SK-N-SH treated with all-trans-retinoic acid at 6 μM for 48 hours (cell line): Measurements from ENCODE around the gene MAGEA8.

Source experiments
- ATAC-seq: fragments of 200-7000 bp; cut with Tn5 transposase; 3 replicates; pipeline ENCODE4 v1.9.1; 2020; ENCODE audit warnings: mild to moderate bottlenecking, moderate library complexity
- ARNTL ChIP-seq: fragments of 450-650 bp; formaldehyde crosslinking; IDR thresholded peaks from 2 replicates; pipeline ENCODE4 v1.5.0; 2020; ENCODE audit warnings: low read depth, mild to moderate bottlenecking, moderate library complexity, borderline replicate concordance
- BACH2 ChIP-seq: fragments of 250-450 bp; sonication (Bioruptor Pico); IDR thresholded peaks from 2 replicates; pipeline ENCODE4 v1.9.0; 2021; ENCODE audit warnings: mild to moderate bottlenecking, borderline replicate concordance
- CREB5 ChIP-seq: fragments of 250-450 bp; sonication (Bioruptor Pico); IDR thresholded peaks from 2 replicates; pipeline ENCODE4 v1.5.1; 2020; ENCODE audit warnings: low read depth, mild to moderate bottlenecking, moderate library complexity
- CSDC2 ChIP-seq: fragments of 250-450 bp; sonication (Bioruptor Pico); IDR thresholded peaks from 2 replicates; pipeline ENCODE4 v1.5.0; 2020; ENCODE audit warnings: mild to moderate bottlenecking, moderate library complexity
- CSRNP3 ChIP-seq: fragments of 250-450 bp; sonication (Bioruptor Pico); IDR thresholded peaks from 2 replicates; pipeline ENCODE4 v1.5.1; 2021; ENCODE audit warnings: mild to moderate bottlenecking, moderate library complexity
- GLIS3 ChIP-seq: fragments of 250-450 bp; sonication (Bioruptor Pico); IDR thresholded peaks from 2 replicates; pipeline ENCODE4 v1.5.0; 2020; ENCODE audit warnings: mild to moderate bottlenecking, moderate library complexity
- OSR1 ChIP-seq: fragments of 250-450 bp; sonication (Bioruptor Pico); IDR thresholded peaks from 2 replicates; pipeline ENCODE4 v1.8.0; 2022; ENCODE audit warnings: moderate library complexity, mild to moderate bottlenecking, inconsistent platforms
- PATZ1 ChIP-seq: fragments of 250-450 bp; sonication (Bioruptor Pico); IDR thresholded peaks from 2 replicates; pipeline ENCODE4 v1.8.0; 2020; ENCODE audit warnings: mild to moderate bottlenecking, moderate library complexity, borderline replicate concordance
- POU6F1 ChIP-seq: fragments of 250-450 bp; sonication (Bioruptor Pico); IDR thresholded peaks from 2 replicates; pipeline ENCODE4 v1.8.0; 2021; ENCODE audit warnings: low read depth, mild to moderate bottlenecking, moderate library complexity, borderline replicate concordance
- PPARA ChIP-seq: fragments of 250-450 bp; sonication (Bioruptor Pico); IDR thresholded peaks from 2 replicates; pipeline ENCODE4 v1.5.0; 2020; ENCODE audit warnings: mild to moderate bottlenecking, borderline replicate concordance
- RARB ChIP-seq: fragments of 250-450 bp; sonication (Bioruptor Pico); IDR thresholded peaks from 2 replicates; pipeline ENCODE4 v1.8.0; 2021; ENCODE audit warnings: mild to moderate bottlenecking, moderate library complexity
- SNAI2 ChIP-seq: fragments of 250-450 bp; sonication (Bioruptor Pico); IDR thresholded peaks from 2 replicates; pipeline ENCODE4 v1.5.0; 2020; ENCODE audit warnings: mild to moderate bottlenecking, moderate library complexity
- TCF4 ChIP-seq: fragments of 250-450 bp; sonication (Bioruptor Pico); IDR thresholded peaks from 2 replicates; pipeline ENCODE4 v1.8.0; 2021; ENCODE audit warnings: mild to moderate bottlenecking, moderate library complexity, borderline replicate concordance
- TOX ChIP-seq: fragments of 250-450 bp; sonication (Bioruptor Pico); IDR thresholded peaks from 2 replicates; pipeline ENCODE4 v1.8.0; 2021; ENCODE audit warnings: mild to moderate bottlenecking, moderate library complexity, borderline replicate concordance
- TSHZ2 ChIP-seq: fragments of 250-450 bp; sonication (Bioruptor Pico); IDR thresholded peaks from 2 replicates; pipeline ENCODE4 v1.5.0; 2020; ENCODE audit warnings: mild to moderate bottlenecking, moderate library complexity
- ZC3H10 ChIP-seq: fragments of 250-450 bp; sonication (Bioruptor Pico); IDR thresholded peaks from 2 replicates; pipeline ENCODE4 v1.5.1; 2021; ENCODE audit warnings: mild to moderate bottlenecking, moderate library complexity
- ZFP3 ChIP-seq: fragments of 250-450 bp; sonication (Bioruptor Pico); IDR thresholded peaks from 2 replicates; pipeline ENCODE4 v1.5.0; 2020; ENCODE audit warnings: mild to moderate bottlenecking, moderate library complexity
- ZFP30 ChIP-seq: fragments of 450-650 bp; formaldehyde crosslinking; IDR thresholded peaks from 2 replicates; pipeline ENCODE4 v1.5.0; 2022; ENCODE audit warnings: mild to moderate bottlenecking, moderate library complexity
- ZNF565 ChIP-seq: fragments of 450-650 bp; formaldehyde crosslinking; conservative IDR thresholded peaks from 2 replicates; pipeline ENCODE4 v1.5.0; 2020; ENCODE audit warnings: low read depth, mild to moderate bottlenecking, moderate library complexity
- ZNF70 ChIP-seq: fragments of 450-650 bp; formaldehyde crosslinking; IDR thresholded peaks from 2 replicates; pipeline ENCODE4 v1.5.0; 2020; ENCODE audit warnings: mild to moderate bottlenecking, moderate library complexity
- ZNF8 ChIP-seq: fragments of 450-650 bp; formaldehyde crosslinking; IDR thresholded peaks from 2 replicates; pipeline ENCODE4 v1.5.0; 2020; ENCODE audit warnings: mild to moderate bottlenecking, moderate library complexity

Gene MAGEA8

GRCh38 chrX:149903889-149904748 lies 23.1 kb downstream of the MAGEA8 start:
- no peak for TF ChIP-seq TSHZ2
- no peak for TF ChIP-seq CSRNP3 (CRISPR knock-in tag)
- TF ChIP-seq ZNF8 (CRISPR knock-in tag): no peak
- TF ChIP-seq GLIS3 (CRISPR knock-in tag): no peak
- TF ChIP-seq POU6F1: no peak
- TF ChIP-seq ZC3H10 (CRISPR knock-in tag): no peak
- no peak for TF ChIP-seq ZFP3 (CRISPR knock-in tag)
- no peak for TF ChIP-seq ZNF70 (CRISPR knock-in tag)
- ATAC-seq: peak; percentile 72

- ATAC-seq: no peak
- TF ChIP-seq TCF4 (CRISPR knock-in tag): no peak
- no peak for TF ChIP-seq PPARA (CRISPR knock-in tag)
- TF ChIP-seq OSR1 (CRISPR knock-in tag): no peak
- no peak for TF ChIP-seq ZFP30 (CRISPR knock-in tag)
- no peak for TF ChIP-seq SNAI2 (CRISPR knock-in tag)
- TF ChIP-seq GLIS3 (CRISPR knock-in tag): no peak
- TF ChIP-seq ZNF565 (CRISPR knock-in tag): no peak
- no peak for TF ChIP-seq BACH2
- no peak for TF ChIP-seq CSDC2 (CRISPR knock-in tag)
- no peak for TF ChIP-seq ZNF8 (CRISPR knock-in tag)
- no peak for TF ChIP-seq CSRNP3 (CRISPR knock-in tag)
- TF ChIP-seq ZFP3 (CRISPR knock-in tag): no peak
- TF ChIP-seq POU6F1: no peak
- TF ChIP-seq ZNF70 (CRISPR knock-in tag): no peak
- no peak for TF ChIP-seq ARNTL (CRISPR knock-in tag)
- TF ChIP-seq CREB5: no peak
- no peak for TF ChIP-seq TOX (CRISPR knock-in tag)
- no peak for TF ChIP-seq RARB (CRISPR knock-in tag)
- TF ChIP-seq PATZ1: no peak
Observed at GRCh38 chrX:149908308-149908707, 27.3 kb downstream of the MAGEA8 start.
